SU-DHL-6 (cell line): Measurements from ENCODE around the gene COMT.

Experiments used
- H2AFZ ChIP-seq: fragments of 200-600 bp; sonication (generic); 2 replicates; pipeline ENCODE4 v1.6.1; 2014; ENCODE audit warnings: low read depth, mild to moderate bottlenecking, moderate library complexity, mixed read lengths, antibody characterized with exemption, low read length; ENCODE audit not compliant: severe bottlenecking
- H3F3A ChIP-seq: fragments of 200-600 bp; shearing (Covaris generic); 2 replicates; pipeline ENCODE4 v1.6.0; 2016; ENCODE audit warnings: antibody characterized with exemption, mild to moderate bottlenecking; ENCODE audit not compliant: insufficient read depth
- H3K27ac ChIP-seq: fragments of 200-600 bp; sonication (generic); 2 replicates; pipeline ENCODE4 v1.5.1; 2016; ENCODE audit warnings: low read depth, mild to moderate bottlenecking, low read length, moderate library complexity, mixed read lengths
- H3K27me3 ChIP-seq: fragments of 200-600 bp; sonication (generic), shearing (Covaris generic); 2 replicates; pipeline ENCODE4 v1.6.0; 2014; ENCODE audit warnings: mild to moderate bottlenecking, low read length
- H3K36me3 ChIP-seq: fragments of 200-600 bp; sonication (generic); 2 replicates; pipeline ENCODE4 v1.6.1; 2014; ENCODE audit warnings: mild to moderate bottlenecking, low read length, mixed read lengths
- H3K4me2 ChIP-seq: fragments of 300-600, 200-600 bp; shearing (Covaris generic), sonication (generic); 2 replicates; pipeline ENCODE4 v1.6.0; 2014; ENCODE audit warnings: low read length, low read depth, mild to moderate bottlenecking; ENCODE audit not compliant: poor library complexity, severe bottlenecking
- H3K4me3 ChIP-seq: fragments of 200-600 bp; sonication (generic); 2 replicates; pipeline ENCODE4 v1.5.1; 2014; ENCODE audit warnings: antibody characterized with exemption, low read length, mild to moderate bottlenecking, mixed read lengths; ENCODE audit not compliant: insufficient read depth, poor library complexity, severe bottlenecking
- H3K79me2 ChIP-seq: fragments of 200-600 bp; sonication (generic); 2 replicates; pipeline ENCODE4 v1.6.1; 2014; ENCODE audit warnings: mild to moderate bottlenecking, low read length, moderate library complexity; ENCODE audit not compliant: insufficient read depth
- H3K9ac ChIP-seq: fragments of 200-600 bp; sonication (generic); 2 replicates; pipeline ENCODE4 v1.7.0; 2014; ENCODE audit warnings: mild to moderate bottlenecking, low read length
- H3K9me2 ChIP-seq: fragments of 200-600 bp; sonication (generic); replicated peaks from 2 replicates; pipeline ENCODE4 v1.6.1; 2014; ENCODE audit warnings: low read length; ENCODE audit not compliant: insufficient read depth
- H3K9me3 ChIP-seq: fragments of 200-600 bp; sonication (generic); 2 replicates; pipeline ENCODE4 v1.6.1; 2014; ENCODE audit warnings: low read length, mixed read lengths; ENCODE audit not compliant: insufficient read depth
- H4K20me1 ChIP-seq: fragments of 200-600 bp; sonication (generic); 2 replicates; pipeline ENCODE4 v1.6.1; 2014; ENCODE audit warnings: low read depth, mild to moderate bottlenecking, antibody characterized with exemption, low read length, moderate library complexity, mixed read lengths
- CTCF ChIP-seq: fragments of 200-600 bp; sonication (generic); IDR thresholded peaks from one replicate; pipeline ENCODE4 v1.5.1; 2017; ENCODE audit warnings: antibody characterized with exemption, mild to moderate bottlenecking, low read length, moderate library complexity; ENCODE audit not compliant: insufficient read depth, poor library complexity, severe bottlenecking
- EZH2phosphoT487 ChIP-seq: fragments of 200-600 bp; sonication (generic), shearing (Covaris generic); conservative IDR thresholded peaks from 2 replicates; pipeline ENCODE4 v1.6.1; 2018; ENCODE audit warnings: mild to moderate bottlenecking, antibody characterized with exemption, low read length, moderate library complexity, mixed read lengths

COMT gene

GRCh38 chr22:19974268-19974861, 32.8 kb downstream of the COMT start:
- Histone ChIP-seq H3K9me2 (no peaks in the 10 kb centered on the region), H3K4me3 (no peak overlapping the region), H3K9me3 (no peaks in the 10 kb centered on the region), H3F3A (no peaks in the 10 kb centered on the region), H3K9ac (no peak overlapping the region), H3K27me3 (no peaks in the 10 kb centered on the region), H3K27ac (no peak overlapping the region), H3K36me3 (no peaks in the 10 kb centered on the region), H3K4me2 (no peak overlapping the region), H4K20me1 (no peaks in the 10 kb centered on the region), H3K79me2 (no peaks in the 10 kb centered on the region), H2AFZ (no peak overlapping the region)
- TF ChIP-seq EZH2phosphoT487 (no peak), CTCF (no peak)

GRCh38 chr22:19974935-19975706, 33.5 kb downstream of the COMT start:
- Histone ChIP-seq H3K4me3 (no peak overlapping the region), H3K27me3 (no peaks in the 10 kb centered on the region), H3K4me2 (no peak overlapping the region), H3K9ac (no peak overlapping the region), H3K9me3 (no peaks in the 10 kb centered on the region), H3K36me3 (no peaks in the 10 kb centered on the region), H3K9me2 (no peaks in the 10 kb centered on the region), H2AFZ (no peak overlapping the region), H3F3A (no peaks in the 10 kb centered on the region), H3K79me2 (no peaks in the 10 kb centered on the region), H4K20me1 (no peaks in the 10 kb centered on the region), H3K27ac (no peak overlapping the region)
- TF ChIP-seq EZH2phosphoT487 (no peak), CTCF (no peak)

GRCh38 chr22:19975707-19976035, 34.1 kb downstream of the COMT start:
- no peaks in the 10 kb centered on the region for H4K20me1 ChIP-seq
- no peak overlapping the region for H3K27ac ChIP-seq
- H3F3A ChIP-seq = no peaks in the 10 kb centered on the region
- no peak overlapping the region for H2AFZ ChIP-seq
- H3K4me3 ChIP-seq = no peak overlapping the region
- TF ChIP-seq CTCF (no peak), EZH2phosphoT487 (no peak)
- no peaks in the 10 kb centered on the region for H3K27me3 ChIP-seq
- no peaks in the 10 kb centered on the region for H3K36me3 ChIP-seq
- H3K9ac ChIP-seq = no peak overlapping the region
- no peaks in the 10 kb centered on the region for H3K9me3 ChIP-seq
- no peak overlapping the region for H3K4me2 ChIP-seq
- no peaks in the 10 kb centered on the region for H3K79me2 ChIP-seq
- H3K9me2 ChIP-seq = no peaks in the 10 kb centered on the region
